Hepatocyte (in vitro differentiated cells): Measurements from ENCODE around the gene KRTAP10-2. TPM values are rescaled to one million over a fixed set of nuclear protein-coding genes. Genes with fewer than 3 reads are reported as not detected.

Experiments
- DNase-seq: peaks from one replicate; pipeline ENCODE4 v3.0.0-alpha.2; 2016; ENCODE audit warnings: low spot score
- H2AFZ ChIP-seq: fragments of 200-600 bp; sonication (generic); 2 replicates; pipeline ENCODE4 v1.6.0; 2016; ENCODE audit warnings: antibody characterized with exemption, mild to moderate bottlenecking
- H3K27ac ChIP-seq: fragments of 200-600 bp; sonication (generic); 2 replicates; pipeline ENCODE4 v1.5.1; 2016; ENCODE audit warnings: mild to moderate bottlenecking
- H3K27me3 ChIP-seq: fragments of 200-600 bp; sonication (generic); 2 replicates; pipeline ENCODE4 v1.6.1; 2016
- H3K36me3 ChIP-seq: fragments of 200-600 bp; sonication (generic); replicated peaks from 2 replicates; pipeline ENCODE4 v1.5.1; 2016; ENCODE audit warnings: low read depth; ENCODE audit not compliant: insufficient read depth
- H3K4me1 ChIP-seq: fragments of 200-600 bp; sonication (generic); 2 replicates; pipeline ENCODE4 v1.5.1; 2016; ENCODE audit warnings: mild to moderate bottlenecking, moderate library complexity; ENCODE audit not compliant: insufficient read depth
- H3K4me2 ChIP-seq: fragments of 200-600 bp; sonication (generic); 2 replicates; pipeline ENCODE4 v1.6.0; 2016
- H3K4me3 ChIP-seq: fragments of 200-600 bp; sonication (generic); 2 replicates; pipeline ENCODE4 v1.5.1; 2016; ENCODE audit warnings: mild to moderate bottlenecking
- H3K79me2 ChIP-seq: fragments of 200-600 bp; sonication (generic); 2 replicates; pipeline ENCODE4 v1.6.0; 2017; ENCODE audit warnings: mild to moderate bottlenecking
- H3K9me2 ChIP-seq: fragments of 200-600 bp; sonication (generic); replicated peaks from 2 replicates; pipeline ENCODE4 v1.6.0; 2017; ENCODE audit warnings: mild to moderate bottlenecking; ENCODE audit not compliant: insufficient read depth
- H3K9me3 ChIP-seq: fragments of 200-600 bp; sonication (generic); 2 replicates; pipeline ENCODE4 v1.5.1; 2016; ENCODE audit warnings: low read depth, mild to moderate bottlenecking
- H4K20me1 ChIP-seq: fragments of 200-600 bp; sonication (generic); 2 replicates; pipeline ENCODE4 v1.6.0; 2016; ENCODE audit warnings: mild to moderate bottlenecking; ENCODE audit not compliant: insufficient read depth, poor library complexity, severe bottlenecking
- EZH2 ChIP-seq: fragments of 200-600 bp; sonication (generic); IDR thresholded peaks from 2 replicates; pipeline ENCODE4 v1.6.1; 2016; ENCODE audit warnings: antibody characterized with exemption, mild to moderate bottlenecking, borderline replicate concordance
- EZH2phosphoT487 ChIP-seq: fragments of 200-600 bp; sonication (generic); IDR thresholded peaks from one replicate; pipeline ENCODE4 v1.6.1; 2018; ENCODE audit warnings: antibody characterized with exemption, mild to moderate bottlenecking, low read depth, moderate library complexity; ENCODE audit not compliant: unreplicated experiment, severe bottlenecking
- WGBS: methylation state at CpG from one replicate; pipeline ENCODE4 v1.1.6; 2016; ENCODE audit warnings: low lambda C conversion rate; ENCODE audit errors: missing lambda C conversion rate; 5-methylcytosine and 5-hydroxymethylcytosine counted together
- polyA plus RNA-seq: library from polyadenylated mRNA; unstranded; fragments of >200 nt; fragmentation: Nextera tagmentation; extraction: Ambion mirVana; gene quantifications from 2 replicates; pipeline ENCODE4 v1.2.1, GENCODE V29; 2016
- total RNA-seq: library from RNA; depleted of rRNA; stranded (reverse); fragments of >200 nt; gene quantifications from 2 replicates; pipeline ENCODE4 v1.2.3, GENCODE V29; 2014
- TF ChIP-seq, protein P1 (sequence below): fragments of 200-600 bp; sonication (generic); IDR thresholded peaks from 2 replicates; pipeline ENCODE4 v1.5.1; 2016; ENCODE audit warnings: antibody characterized with exemption, mild to moderate bottlenecking; ENCODE audit not compliant: poor library complexity

KRTAP10-2 gene
- total and polyA plus RNA-seq, 2 experiments from 2014 or later: not detected

GRCh38 chr21:44513389-44514217 lies 37.7 kb downstream of the KRTAP10-2 start:
- Histone ChIP-seq H3K4me1 (peaks cover 3% of the 10 kb centered on the region), H3K4me3 (no peak overlapping the region), H3K27me3 (no peaks in the 10 kb centered on the region), H3K36me3 (no peaks in the 10 kb centered on the region), H3K9me3 (no peaks in the 10 kb centered on the region), H3K79me2 (no peaks in the 10 kb centered on the region), H3K9me2 (no peaks in the 10 kb centered on the region), H4K20me1 (no peaks in the 10 kb centered on the region), H3K27ac (no peak overlapping the region), H2AFZ (no peak overlapping the region), H3K4me2 (no peak overlapping the region)
- 96% methylated on average over 13 of the region's 15 CpGs for WGBS
- TF ChIP-seq EZH2 (no peak), EZH2phosphoT487 (no peak)
- TF ChIP-seq, protein P1, sequence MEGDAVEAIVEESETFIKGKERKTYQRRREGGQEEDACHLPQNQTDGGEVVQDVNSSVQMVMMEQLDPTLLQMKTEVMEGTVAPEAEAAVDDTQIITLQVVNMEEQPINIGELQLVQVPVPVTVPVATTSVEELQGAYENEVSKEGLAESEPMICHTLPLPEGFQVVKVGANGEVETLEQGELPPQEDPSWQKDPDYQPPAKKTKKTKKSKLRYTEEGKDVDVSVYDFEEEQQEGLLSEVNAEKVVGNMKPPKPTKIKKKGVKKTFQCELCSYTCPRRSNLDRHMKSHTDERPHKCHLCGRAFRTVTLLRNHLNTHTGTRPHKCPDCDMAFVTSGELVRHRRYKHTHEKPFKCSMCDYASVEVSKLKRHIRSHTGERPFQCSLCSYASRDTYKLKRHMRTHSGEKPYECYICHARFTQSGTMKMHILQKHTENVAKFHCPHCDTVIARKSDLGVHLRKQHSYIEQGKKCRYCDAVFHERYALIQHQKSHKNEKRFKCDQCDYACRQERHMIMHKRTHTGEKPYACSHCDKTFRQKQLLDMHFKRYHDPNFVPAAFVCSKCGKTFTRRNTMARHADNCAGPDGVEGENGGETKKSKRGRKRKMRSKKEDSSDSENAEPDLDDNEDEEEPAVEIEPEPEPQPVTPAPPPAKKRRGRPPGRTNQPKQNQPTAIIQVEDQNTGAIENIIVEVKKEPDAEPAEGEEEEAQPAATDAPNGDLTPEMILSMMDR: no peak
- DNase-seq: no peak

GRCh38 chr21:44512496-44513388 lies 38.6 kb downstream of the KRTAP10-2 start:
- no peaks in the 10 kb centered on the region for H3K9me3 ChIP-seq
- no peak overlapping the region for H3K27ac ChIP-seq
- no peaks in the 10 kb centered on the region for H3K79me2 ChIP-seq
- peaks cover 3% of the 10 kb centered on the region for H3K4me1 ChIP-seq
- no peaks in the 10 kb centered on the region for H4K20me1 ChIP-seq
- H3K36me3 ChIP-seq: no peaks in the 10 kb centered on the region
- H3K27me3 ChIP-seq: no peaks in the 10 kb centered on the region
- TF ChIP-seq EZH2 (no peak), EZH2phosphoT487 (no peak)
- TF ChIP-seq, protein P1: no peak
- H2AFZ ChIP-seq: no peak overlapping the region
- no peak for DNase-seq
- H3K4me3 ChIP-seq: no peak overlapping the region
- no peaks in the 10 kb centered on the region for H3K9me2 ChIP-seq
- 86% methylated on average over 21 of the region's 21 CpGs for WGBS
- no peak overlapping the region for H3K4me2 ChIP-seq

DNA sequence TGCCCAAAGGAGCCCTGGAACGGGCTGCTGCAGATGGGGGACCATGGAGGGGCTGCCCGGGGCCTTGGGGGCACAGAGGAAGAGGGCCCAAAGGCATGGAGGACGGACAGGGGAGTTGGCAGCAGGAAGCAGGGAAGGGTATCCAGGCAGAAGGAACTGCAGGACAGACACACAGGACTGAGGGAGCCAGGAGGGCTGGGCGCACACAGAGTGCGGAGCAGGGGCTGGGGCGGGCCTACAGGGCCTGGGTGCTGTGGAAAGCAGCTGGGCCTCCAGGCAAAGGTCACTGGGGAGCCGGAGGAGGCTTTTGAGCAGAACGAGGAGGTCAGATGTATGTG lies 39.4 kb downstream of the KRTAP10-2 start:
- TF ChIP-seq, protein P1: no peak
- no peak for TF ChIP-seq EZH2phosphoT487
- no peak for TF ChIP-seq EZH2
- Histone ChIP-seq H3K9me2 (no peaks in the 10 kb centered on the region), H3K27ac (no peak overlapping the region), H2AFZ (no peak overlapping the region), H3K79me2 (no peaks in the 10 kb centered on the region), H3K4me3 (no peak overlapping the region), H3K4me2 (no peak overlapping the region), H3K36me3 (no peaks in the 10 kb centered on the region), H3K27me3 (no peaks in the 10 kb centered on the region), H4K20me1 (no peaks in the 10 kb centered on the region), H3K9me3 (no peaks in the 10 kb centered on the region), H3K4me1 (peaks cover 3% of the 10 kb centered on the region)
- no peak for DNase-seq
- WGBS: 93% methylated on average over 8 of the region's 8 CpGs
